ENCODE results near the gene BRPF3. TPM values are rescaled to one million over a fixed set of nuclear protein-coding genes. Genes with fewer than 3 reads are reported as not detected.

BRPF3 gene
- total RNA-seq, 1 experiment from 2014 or later = 41.4 TPM

- ChIA-PET POLR2A (no interaction called here), CTCF (no interaction called here)
- H3K27ac Mint-ChIP-seq (ENCODE audit: unreplicated experiment) = no peak overlapping the region
- no peak overlapping the region for H3K4me3 Mint-ChIP-seq (ENCODE audit: unreplicated experiment)
- H3K36me3 Mint-ChIP-seq (ENCODE audit: insufficient read depth, unreplicated experiment) = peaks cover 25% of the 10 kb centered on the region
- TF ChIP-seq CTCF (IDR thresholded peaks at IDR 0.05; ENCODE audit: insufficient read depth in 1 of 2, low read depth in 1 of 2, low read length in 1 of 2, severe bottlenecking in 1 of 2, unreplicated experiment in 1 of 2) = no peak
- Histone ChIP-seq H3K36me3 (ENCODE audit: control insufficient read depth, insufficient read depth, low read length) (peaks cover 10% of the 10 kb centered on the region), H3K9me3 (no peaks in the 10 kb centered on the region), H3K4me3 (ENCODE audit: low read depth, low read length) (no peak overlapping the region), H3K27me3 (replicated peaks; ENCODE audit: control insufficient read depth, insufficient read depth, low read length) (no peaks in the 10 kb centered on the region), H3K4me1 (peaks cover 11% of the 10 kb centered on the region; the same call in 1 of the 2 replicates)
- no peaks in the 10 kb centered on the region for H3K4me1 Mint-ChIP-seq (ENCODE audit: low read depth, unreplicated experiment)
- intact Hi-C loops (cut with micrococcal nuclease; ENCODE audit: unreplicated experiment) = no loop called here
- no peak for DNase-seq
- H3K9me3 Mint-ChIP-seq (ENCODE audit: unreplicated experiment) = no peaks in the 10 kb centered on the region
- TSS peak; percentile 60 for BruUV-seq (replicated peaks)
- H3K27me3 Mint-ChIP-seq (ENCODE audit: insufficient read depth, unreplicated experiment) = no peaks in the 10 kb centered on the region
These were observed 35.6 kb downstream of the BRPF3 start for GRCh38 chr6:36232172-36232571.

- Mint-ChIP-seq H3K36me3 (ENCODE audit: insufficient read depth, unreplicated experiment) (peaks cover 19% of the 10 kb centered on the region), H3K4me3 (ENCODE audit: unreplicated experiment) (no peak overlapping the region), H3K27ac (ENCODE audit: unreplicated experiment) (no peak overlapping the region), H3K4me1 (ENCODE audit: low read depth, unreplicated experiment) (peaks cover 8% of the 10 kb centered on the region), H3K27me3 (ENCODE audit: insufficient read depth, unreplicated experiment) (no peaks in the 10 kb centered on the region), H3K9me3 (ENCODE audit: unreplicated experiment) (no peaks in the 10 kb centered on the region)
- intact Hi-C loops (cut with micrococcal nuclease; ENCODE audit: unreplicated experiment) = no loop called here
- Histone ChIP-seq H3K4me3 (ENCODE audit: low read depth, low read length) (no peak overlapping the region), H3K27me3 (replicated peaks; ENCODE audit: control insufficient read depth, insufficient read depth, low read length) (no peaks in the 10 kb centered on the region), H3K4me1 (0 out of 2 replicates have a peak, but pooled peaks cover 5% of the 10 kb centered on the region), H3K9me3 (no peaks in the 10 kb centered on the region), H3K36me3 (ENCODE audit: control insufficient read depth, insufficient read depth, low read length) (peaks cover 3% of the 10 kb centered on the region; the same call in 1 of the 2 replicates)
- no TSS peak for BruUV-seq (replicated peaks)
- CTCF ChIA-PET = interaction anchor here (1.3 kb wide), 1 partner anchor 67 kb away, joined by 3 read pairs; no protein-coding TSS in a partner anchor
- no peak for DNase-seq
- POLR2A ChIA-PET = no interaction called here
- no peak for TF ChIP-seq CTCF (IDR thresholded peaks at IDR 0.05; ENCODE audit: insufficient read depth in 1 of 2, low read depth in 1 of 2, low read length in 1 of 2, severe bottlenecking in 1 of 2, unreplicated experiment in 1 of 2)
These were observed 38.8 kb downstream of the BRPF3 start for GRCh38 chr6:36235309-36235708.

GRCh38 chr6:36235862-36236261 is 39.3 kb downstream of the BRPF3 start:
- Mint-ChIP-seq H3K9me3 (ENCODE audit: unreplicated experiment) (no peaks in the 10 kb centered on the region), H3K27me3 (ENCODE audit: insufficient read depth, unreplicated experiment) (no peaks in the 10 kb centered on the region), H3K4me1 (ENCODE audit: low read depth, unreplicated experiment) (peaks cover 10% of the 10 kb centered on the region), H3K36me3 (ENCODE audit: insufficient read depth, unreplicated experiment) (peaks cover 17% of the 10 kb centered on the region), H3K4me3 (ENCODE audit: unreplicated experiment) (no peak overlapping the region), H3K27ac (ENCODE audit: unreplicated experiment) (no peak overlapping the region)
- no TSS peak for BruUV-seq (replicated peaks)
- no peak overlapping the region for H3K4me3 ChIP-seq (ENCODE audit: low read depth, low read length)
- H3K36me3 ChIP-seq (ENCODE audit: control insufficient read depth, insufficient read depth, low read length) = no peaks in the 10 kb centered on the region
- no peaks in the 10 kb centered on the region for H3K27me3 ChIP-seq (replicated peaks; ENCODE audit: control insufficient read depth, insufficient read depth, low read length)
- intact Hi-C loops (cut with micrococcal nuclease; ENCODE audit: unreplicated experiment) = no loop called here
- CTCF ChIA-PET = interaction anchor here (0.7 to 1.3 kb wide), 2 partner anchors 8 to 66 kb away, joined by 3 read pairs; no protein-coding TSS in a partner anchor
- H3K4me1 ChIP-seq = 0 out of 2 replicates have a peak, but pooled peaks cover 6% of the 10 kb centered on the region
- no peak for TF ChIP-seq CTCF (IDR thresholded peaks at IDR 0.05; ENCODE audit: insufficient read depth in 1 of 2, low read depth in 1 of 2, low read length in 1 of 2, severe bottlenecking in 1 of 2, unreplicated experiment in 1 of 2)
- POLR2A ChIA-PET = no interaction called here
- DNase-seq = no peak
- no peaks in the 10 kb centered on the region for H3K9me3 ChIP-seq
